ENCODE measurements around the gene SCGB2B2.

- TF ChIP-seq, protein P1, sequence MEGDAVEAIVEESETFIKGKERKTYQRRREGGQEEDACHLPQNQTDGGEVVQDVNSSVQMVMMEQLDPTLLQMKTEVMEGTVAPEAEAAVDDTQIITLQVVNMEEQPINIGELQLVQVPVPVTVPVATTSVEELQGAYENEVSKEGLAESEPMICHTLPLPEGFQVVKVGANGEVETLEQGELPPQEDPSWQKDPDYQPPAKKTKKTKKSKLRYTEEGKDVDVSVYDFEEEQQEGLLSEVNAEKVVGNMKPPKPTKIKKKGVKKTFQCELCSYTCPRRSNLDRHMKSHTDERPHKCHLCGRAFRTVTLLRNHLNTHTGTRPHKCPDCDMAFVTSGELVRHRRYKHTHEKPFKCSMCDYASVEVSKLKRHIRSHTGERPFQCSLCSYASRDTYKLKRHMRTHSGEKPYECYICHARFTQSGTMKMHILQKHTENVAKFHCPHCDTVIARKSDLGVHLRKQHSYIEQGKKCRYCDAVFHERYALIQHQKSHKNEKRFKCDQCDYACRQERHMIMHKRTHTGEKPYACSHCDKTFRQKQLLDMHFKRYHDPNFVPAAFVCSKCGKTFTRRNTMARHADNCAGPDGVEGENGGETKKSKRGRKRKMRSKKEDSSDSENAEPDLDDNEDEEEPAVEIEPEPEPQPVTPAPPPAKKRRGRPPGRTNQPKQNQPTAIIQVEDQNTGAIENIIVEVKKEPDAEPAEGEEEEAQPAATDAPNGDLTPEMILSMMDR (IDR thresholded peaks at IDR 0.05; ENCODE audit: insufficient read depth, low read length, poor library complexity, severe bottlenecking): no peak
- no peak for TF ChIP-seq EZH2phosphoT487 (conservative IDR thresholded peaks at IDR 0.05; ENCODE audit: low read length)
Measured at GRCh38 chr19:34687348-34687747, 10.4 kb upstream of the SCGB2B2 start.
